A549 treated with CpdA at 1 μM for 4 hours (cell line): Measurements from ENCODE around the gene NXNL2. TPM values are rescaled to one million over a fixed set of nuclear protein-coding genes. Genes with fewer than 3 reads are reported as not detected.

Experiments used
- total RNA-seq: library from RNA; stranded (reverse); fragments of 200-300 nt; extraction: Qiagen RNA extraction; gene quantifications from 5 replicates; pipeline ENCODE4 v1.2.3, GENCODE V29; 2022; ENCODE audit warnings: low read depth

The NXNL2 gene
- total RNA-seq = 0.54 to 1.2 TPM (median 0.95 TPM) in 5 replicates

DNA sequence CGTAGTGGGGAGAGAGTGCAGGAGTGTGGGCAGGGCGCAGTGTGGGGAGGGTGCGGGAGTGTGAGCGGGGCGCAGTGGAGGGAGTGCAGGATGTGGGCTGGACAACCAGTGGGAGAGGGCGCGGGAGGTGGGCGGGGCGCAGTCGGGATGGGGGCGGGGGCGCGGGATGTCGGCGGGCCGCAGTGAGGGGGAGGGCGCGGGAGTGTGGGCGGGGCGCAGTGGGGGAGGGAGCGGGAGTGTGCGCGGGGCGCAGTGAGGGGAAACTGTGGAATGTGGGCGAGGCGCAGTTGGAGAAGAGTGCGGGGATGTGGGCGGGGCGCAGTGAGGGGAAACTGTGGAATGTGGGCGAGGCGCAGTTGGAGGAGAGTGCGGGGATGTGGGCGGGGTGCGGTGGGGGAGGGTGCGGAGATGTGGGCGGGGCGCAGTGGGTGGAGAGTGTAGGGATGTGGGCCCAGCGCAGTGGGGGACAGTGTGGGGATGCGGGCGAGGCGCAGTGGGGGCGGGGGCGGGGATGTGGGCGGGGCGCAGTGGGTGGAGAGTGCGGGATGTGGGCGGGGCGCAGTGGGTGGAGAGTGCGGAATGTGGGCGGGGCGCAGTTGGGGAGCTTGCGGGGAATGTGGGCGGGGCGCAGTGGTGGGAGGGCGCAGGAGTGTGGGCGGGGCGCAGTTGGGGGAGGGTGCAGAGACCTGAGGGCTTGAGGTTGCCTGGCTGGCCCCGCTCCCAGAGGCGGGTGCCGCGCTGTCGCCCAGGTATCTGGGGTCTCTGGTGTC lies at the start of gene NXNL2:
NXNL2 (plus strand) TSS at position 723 of the 770 bp plus-strand sequence. CDS start 257 bp downstream, outside the sequence.

Other genes starting within 250 kb of the NXNL2 start
- gene SPIN1, start 146.7 kb upstream of the NXNL2 start, total RNA-seq = 33.0 to 43.2 TPM (median 38.5 TPM) in 5 replicates